A549 treated with Mapracorat at 1 μM for 4 hours (cell line): ENCODE results near the gene NRXN2. TPM values are rescaled to one million over a fixed set of nuclear protein-coding genes. Genes with fewer than 3 reads are reported as not detected.

ENCODE experiments used
- total RNA-seq: library from RNA; stranded (reverse); fragments of 200-300 nt; extraction: Qiagen RNA extraction; gene quantifications from 5 replicates; pipeline ENCODE4 v1.2.3, GENCODE V29; 2022

Gene NRXN2
- 0.16 to 0.62 TPM (median 0.35 TPM) in 5 replicates for total RNA-seq

DNA sequence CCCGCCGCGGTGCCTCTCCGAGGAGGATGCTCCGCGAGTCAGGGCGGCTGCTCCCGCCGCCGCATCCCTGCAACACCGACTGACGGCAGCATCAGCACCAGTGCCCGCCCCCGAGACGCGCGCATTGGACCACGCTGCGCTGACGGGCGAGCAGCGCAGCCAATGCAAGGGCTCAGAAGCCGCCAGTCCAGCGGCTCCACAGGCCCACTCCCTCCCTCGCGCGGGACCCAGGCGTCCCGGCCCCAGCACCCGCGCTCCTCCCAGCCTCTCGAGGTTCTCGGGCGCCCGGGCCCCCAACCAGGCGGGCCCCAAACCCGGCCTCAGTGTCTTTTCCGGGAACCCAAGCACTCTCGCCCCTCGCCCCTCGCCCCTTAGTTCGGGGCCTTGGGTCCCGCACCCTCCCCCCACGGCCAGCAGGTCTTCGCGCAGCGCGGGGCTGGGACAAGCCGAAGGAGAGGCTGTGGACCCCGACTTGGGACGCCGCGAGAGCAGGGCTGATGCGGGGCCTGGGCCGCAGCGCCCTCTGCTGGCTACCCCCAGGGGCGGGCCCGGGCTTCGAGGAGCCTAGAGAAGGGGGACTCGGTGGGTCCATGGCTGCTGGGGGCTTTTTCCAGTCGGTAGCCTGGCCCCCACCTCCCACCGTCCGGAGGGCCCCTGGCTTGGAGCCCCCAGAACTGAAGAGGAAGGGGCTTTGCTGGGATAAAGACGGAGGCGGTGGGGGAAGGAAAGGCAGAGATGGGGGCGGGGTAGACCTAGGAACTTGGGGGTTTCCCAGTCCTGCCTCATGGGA is at the start of gene NRXN2:
Gene NRXN2, minus strand, starts transcription at position 81 of the 790 bp plus-strand sequence. CDS start 9,498 bp downstream, outside the sequence.

GRCh38 chr11:64759722-64760719 is 37.0 kb upstream of the NRXN2 start, which contains the start of gene PYGM:
Gene PYGM, minus strand, starts transcription at chr11:64759974. Its CDS starts 76 bp downstream, at chr11:64759898.

DNA sequence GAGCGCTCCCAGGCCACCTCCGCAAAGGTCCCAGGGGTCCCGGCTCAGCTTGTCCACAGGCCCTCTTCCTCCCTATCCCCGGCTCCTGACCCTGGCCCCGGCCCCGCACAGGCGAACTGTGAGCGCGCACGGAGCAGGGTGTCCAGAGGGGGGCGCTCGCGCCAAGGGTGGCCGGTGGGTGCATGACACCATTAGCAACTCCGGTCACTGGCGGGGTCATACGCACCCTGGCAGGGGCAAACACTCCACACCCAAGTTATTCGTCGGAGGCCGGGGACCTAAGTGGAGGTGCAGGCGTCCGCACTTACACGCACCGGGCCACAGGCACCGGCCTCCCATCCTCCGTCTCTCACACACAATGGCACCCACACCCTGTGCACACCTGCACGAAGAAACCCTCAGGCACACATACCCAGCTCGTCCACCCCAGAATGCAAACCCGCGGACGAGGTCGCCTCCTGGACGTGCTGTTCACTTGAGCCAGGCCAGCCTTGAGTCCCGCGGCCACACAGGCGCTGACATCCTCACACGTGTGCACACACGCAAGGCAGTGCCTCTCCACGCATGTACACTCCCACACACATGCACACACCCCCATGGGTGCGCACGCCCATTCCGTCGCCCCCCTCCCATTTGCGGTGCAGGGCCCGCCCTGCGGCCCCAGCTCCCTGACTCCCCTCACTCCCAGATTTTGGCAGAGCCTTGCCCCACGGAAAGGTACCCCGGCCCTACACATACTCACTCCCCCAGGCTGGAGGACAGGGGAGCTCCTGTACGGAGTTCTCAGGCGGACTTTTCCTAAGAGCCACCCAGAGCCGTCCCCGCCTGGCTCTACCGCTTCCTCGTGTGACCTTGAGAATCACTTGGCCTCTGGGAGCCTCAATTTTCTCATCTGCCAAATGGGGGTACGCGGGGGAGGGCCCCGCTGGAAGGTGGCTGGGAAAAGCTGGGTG is 20.9 kb upstream of the NRXN2 start, which contains the start of gene RASGRP2:
Gene RASGRP2, minus strand, starts transcription at position 552 of the 953 bp plus-strand sequence. CDS start 1,276 bp downstream, outside the sequence.

DNA sequence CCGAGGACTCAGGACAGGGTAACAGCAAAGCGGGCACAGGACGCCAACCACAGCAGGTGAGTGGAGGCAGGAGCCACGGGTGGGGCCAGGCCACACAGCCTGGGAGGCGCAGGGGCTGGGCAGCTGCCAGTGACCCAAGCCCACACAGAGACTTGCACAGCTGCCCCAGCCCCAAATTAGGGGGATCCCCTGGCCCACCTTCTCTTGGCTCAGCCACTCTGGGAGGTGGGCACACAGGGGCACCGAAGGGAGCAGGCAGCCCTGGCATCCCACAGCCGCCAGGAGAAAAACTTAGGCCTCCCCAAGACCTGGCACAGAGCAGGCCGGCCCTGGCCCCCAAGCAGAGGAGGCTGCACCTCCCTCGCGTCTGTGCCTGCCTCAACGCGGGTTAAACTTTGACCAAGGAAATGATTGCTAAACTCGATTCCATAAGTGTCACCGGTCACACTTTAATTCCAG is 132.2 kb downstream of the NRXN2 start, which contains the start of gene SLC22A12:
Gene SLC22A12, plus strand, starts transcription at position 458 of the 459 bp plus-strand sequence. CDS start 337 bp downstream, outside the sequence.

Other genes starting within 250 kb of the NRXN2 start
- not detected in 5 replicates for gene SLC22A11, start 167.3 kb downstream of the NRXN2 start, total RNA-seq
- not detected in 5 replicates for gene SLC22A12, start 132.0 kb downstream of the NRXN2 start, total RNA-seq
- gene RASGRP2, start 20.9 kb upstream of the NRXN2 start, total RNA-seq: 1.2 to 1.9 TPM (median 1.4 TPM) in 5 replicates
- gene PYGM, start 36.8 kb upstream of the NRXN2 start, total RNA-seq: 0.13 to 0.63 TPM (median 0.32 TPM) in 5 replicates
- 151 to 207 TPM (median 159 TPM) in 5 replicates for gene SF1, start 55.3 kb upstream of the NRXN2 start, total RNA-seq
- gene MAP4K2, start 80.0 kb upstream of the NRXN2 start, total RNA-seq: 5.8 to 9.0 TPM (median 8.5 TPM) in 5 replicates
- gene MEN1, start 87.4 kb upstream of the NRXN2 start, total RNA-seq: 26.2 to 40.7 TPM (median 38.5 TPM) in 5 replicates
- gene CDC42BPG, start 121.5 kb upstream of the NRXN2 start, total RNA-seq: 0.93 to 2.0 TPM (median 1.5 TPM) in 5 replicates
- gene EHD1, start 155.4 kb upstream of the NRXN2 start, total RNA-seq: 94.9 to 123 TPM (median 115 TPM) in 5 replicates
- gene ATG2A, start 194.0 kb upstream of the NRXN2 start, total RNA-seq: 11.8 to 22.6 TPM (median 21.0 TPM) in 5 replicates
- gene PPP2R5B, start 201.5 kb upstream of the NRXN2 start, total RNA-seq: 3.2 to 5.4 TPM (median 4.7 TPM) in 5 replicates
- gene GPHA2, start 212.7 kb upstream of the NRXN2 start, total RNA-seq: not detected in 5 replicates
- not detected in 5 replicates for gene MAJIN, start 248.9 kb upstream of the NRXN2 start, total RNA-seq